GM18870 (cell line): Measurements from ENCODE around the gene MAP3K20.
"Not testable (repeated sequence)": the region's sequence is repeated elsewhere in the genome, so short reads cannot be mapped to it uniquely, and the experiment has no call there.

Experiments
- ATAC-seq: cut with Tn5 transposase; IDR thresholded peaks from one replicate; pipeline ENCODE4 v1.9.1; 2021; ENCODE audit warnings: moderate library complexity; ENCODE audit not compliant: unreplicated experiment

Gene MAP3K20

GRCh38 chr2:173305303-173305702, 229.7 kb downstream of the MAP3K20 start:
- ATAC-seq: no peak

GRCh38 chr2:173307293-173307692, 231.6 kb downstream of the MAP3K20 start:
- ATAC-seq: peak; percentile 84

GRCh38 chr2:173309370-173309769, 233.7 kb downstream of the MAP3K20 start:
- ATAC-seq: not testable (repeated sequence)

- ATAC-seq: no peak
Measured at GRCh38 chr2:173311844-173312606, 236.4 kb downstream of the MAP3K20 start.
